ENCODE results near the gene RAP1A.

Gene RAP1A

GRCh38 chr1:111745675-111746613 lies 126.4 kb downstream of the RAP1A start:
- Histone ChIP-seq H3K27me3 (replicated peaks; ENCODE audit: insufficient read depth, low read length) (no peaks in the 10 kb centered on the region), H3K4me2 (ENCODE audit: low read depth, low read length) (no peak overlapping the region), H3K4me1 (ENCODE audit: low read length) (no peaks in the 10 kb centered on the region), H3K27ac (ENCODE audit: low read length) (no peak overlapping the region), H3K79me2 (ENCODE audit: low read length) (no peaks in the 10 kb centered on the region), H3F3A (ENCODE audit: insufficient read depth, low read length) (no peaks in the 10 kb centered on the region), H3K9ac (ENCODE audit: low read length) (no peak overlapping the region), H3K9me3 (replicated peaks; ENCODE audit: insufficient read depth, low read length) (no peaks in the 10 kb centered on the region), H2AFZ (ENCODE audit: low read length) (no peak overlapping the region), H3K4me3 (ENCODE audit: low read length) (no peak overlapping the region), H4K20me1 (ENCODE audit: insufficient read depth, low read length) (no peaks in the 10 kb centered on the region), H3K9me2 (replicated peaks; ENCODE audit: insufficient read depth, low read length) (no peaks in the 10 kb centered on the region), H3K36me3 (replicated peaks; ENCODE audit: insufficient read depth, low read length) (no peaks in the 10 kb centered on the region)
- no peak for DNase-seq
- TF ChIP-seq EZH2phosphoT487 (IDR thresholded peaks at IDR 0.05; ENCODE audit: low read length) (no peak), CTCF (IDR thresholded peaks at IDR 0.05; ENCODE audit: low read length) (no peak)

- Histone ChIP-seq H3F3A (ENCODE audit: insufficient read depth, low read length) (no peaks in the 10 kb centered on the region), H3K9ac (ENCODE audit: low read length) (no peak overlapping the region), H3K9me3 (replicated peaks; ENCODE audit: insufficient read depth, low read length) (no peaks in the 10 kb centered on the region), H3K9me2 (replicated peaks; ENCODE audit: insufficient read depth, low read length) (no peaks in the 10 kb centered on the region), H3K36me3 (replicated peaks; ENCODE audit: insufficient read depth, low read length) (no peaks in the 10 kb centered on the region), H2AFZ (ENCODE audit: low read length) (no peak overlapping the region), H4K20me1 (ENCODE audit: insufficient read depth, low read length) (no peaks in the 10 kb centered on the region), H3K27me3 (replicated peaks; ENCODE audit: insufficient read depth, low read length) (no peaks in the 10 kb centered on the region), H3K4me3 (ENCODE audit: low read length) (no peak overlapping the region), H3K4me2 (ENCODE audit: low read depth, low read length) (no peak overlapping the region), H3K4me1 (ENCODE audit: low read length) (peaks cover 2% of the 10 kb centered on the region; the same call in 1 of the 2 replicates), H3K79me2 (ENCODE audit: low read length) (no peaks in the 10 kb centered on the region), H3K27ac (ENCODE audit: low read length) (no peak overlapping the region)
- no peak for DNase-seq
- TF ChIP-seq EZH2 (optimal IDR thresholded peaks at IDR 0.05; ENCODE audit: low read depth, low read length): no peak
- TF ChIP-seq EZH2phosphoT487 (IDR thresholded peaks at IDR 0.05; ENCODE audit: low read length): no peak
- no peak for TF ChIP-seq CTCF (IDR thresholded peaks at IDR 0.05; ENCODE audit: low read length)
These were observed 127.0 kb downstream of the RAP1A start for GRCh38 chr1:111746614-111746999.

GRCh38 chr1:111747282-111747734 lies 127.7 kb downstream of the RAP1A start:
- H3K36me3 ChIP-seq (replicated peaks; ENCODE audit: insufficient read depth, low read length): no peaks in the 10 kb centered on the region
- peak; percentile 70 for DNase-seq
- H3K4me3 ChIP-seq (ENCODE audit: low read length): no peak overlapping the region
- H4K20me1 ChIP-seq (ENCODE audit: insufficient read depth, low read length): no peaks in the 10 kb centered on the region
- no peak overlapping the region for H3K27ac ChIP-seq (ENCODE audit: low read length)
- no peaks in the 10 kb centered on the region for H3K27me3 ChIP-seq (replicated peaks; ENCODE audit: insufficient read depth, low read length)
- H3K9ac ChIP-seq (ENCODE audit: low read length): no peak overlapping the region
- no peaks in the 10 kb centered on the region for H3K9me3 ChIP-seq (replicated peaks; ENCODE audit: insufficient read depth, low read length)
- H3K4me2 ChIP-seq (ENCODE audit: low read depth, low read length): no peak overlapping the region
- TF ChIP-seq CTCF (IDR thresholded peaks at IDR 0.05; ENCODE audit: low read length) (peak; percentile 57), EZH2phosphoT487 (IDR thresholded peaks at IDR 0.05; ENCODE audit: low read length) (no peak)
- H3K4me1 ChIP-seq (ENCODE audit: low read length): peaks cover 8% of the 10 kb centered on the region; the same call in 1 of the 2 replicates
- no peaks in the 10 kb centered on the region for H3K79me2 ChIP-seq (ENCODE audit: low read length)
- no peak overlapping the region for H2AFZ ChIP-seq (ENCODE audit: low read length)
- no peaks in the 10 kb centered on the region for H3F3A ChIP-seq (ENCODE audit: insufficient read depth, low read length)
- no peaks in the 10 kb centered on the region for H3K9me2 ChIP-seq (replicated peaks; ENCODE audit: insufficient read depth, low read length)
